B cell (primary cell): ENCODE data around the gene SNRPD1. TPM values are rescaled to one million over a fixed set of nuclear protein-coding genes. Genes with fewer than 3 reads are reported as not detected.

ENCODE experiments used
- ATAC-seq: fragments of 200-7000 bp; cut with Tn5 transposase; one replicate; pipeline ENCODE4 v1.10.0; 2021; ENCODE audit warnings: low read depth, mild to moderate bottlenecking, moderate number of reproducible peaks, moderate library complexity
- CTCF ChIA-PET: fragments of 350-600 bp; sonication (Branson Sonifier 250); formaldehyde crosslinking; loops from one replicate; lab custom pipeline; 2021; ENCODE audit warnings: antibody characterized with exemption, inconsistent platforms; lab: Charles Lee
- POLR2A ChIA-PET: fragments of 350-600 bp; sonication (Branson Sonifier 250); formaldehyde crosslinking; loops from one replicate; lab custom pipeline; 2021; ENCODE audit warnings: antibody characterized with exemption; lab: Charles Lee
- DNase-seq: peaks from one replicate; pipeline ENCODE4 v3.0.0; 2013
- H2AFZ ChIP-seq: 2 replicates; pipeline ENCODE4 v1.6.1; 2012; ENCODE audit warnings: mild to moderate bottlenecking, low read depth, low read length; ENCODE audit not compliant: insufficient read depth, poor library complexity, severe bottlenecking
- H3K27ac ChIP-seq, 2 donors: 1 replicate in 1 of 2; 2 replicates in 1 of 2; pipeline ENCODE4 v1.5.1; 2012 to 2013; ENCODE audit warnings: low read length in 2 of 2, mild to moderate bottlenecking in 2 of 2, moderate library complexity in 1 of 2
- H3K27me3 ChIP-seq, 4 experiments: fragments of 200-600 bp in 1 of 4; sonication (generic) in 1 of 4; replicated peaks in 1 of 4; 1 replicate in 2 of 4; 2 replicates in 2 of 4; pipeline versions ENCODE4 v1.6.1 to v1.7.0; 2013 to 2016; ENCODE audit warnings: low read length in 3 of 4, mild to moderate bottlenecking in 2 of 4, mixed read lengths in 1 of 4, moderate library complexity in 1 of 4; ENCODE audit not compliant: insufficient read depth in 4 of 4, control insufficient read depth in 3 of 4; ENCODE audit errors: control extremely low read depth in 1 of 4
- H3K36me3 ChIP-seq, 2 experiments: replicated peaks in 1 of 2; 1 replicate in 1 of 2; 2 replicates in 1 of 2; pipeline versions ENCODE4 v1.6.1 to v1.7.1; 2013; ENCODE audit warnings: low read length in 1 of 2; ENCODE audit not compliant: insufficient read depth in 2 of 2, control insufficient read depth in 1 of 2; ENCODE audit errors: control extremely low read depth in 1 of 2, extremely low read depth in 1 of 2
- H3K4me1 ChIP-seq, 2 donors: fragments of 200-600 bp in 1 of 2; sonication (generic) in 1 of 2; 1 replicate in 1 of 2; 2 replicates in 1 of 2; pipeline versions ENCODE4 v1.5.1 to v1.6.1; 2013 to 2017; ENCODE audit warnings: low read length in 2 of 2; ENCODE audit not compliant: control insufficient read depth in 2 of 2, insufficient read depth in 2 of 2
- H3K4me2 ChIP-seq: replicated peaks from 2 replicates; pipeline ENCODE3; 2012; ENCODE audit warnings: mild to moderate bottlenecking, low read depth, low read length; ENCODE audit not compliant: poor library complexity, severe bottlenecking
- H3K4me3 ChIP-seq, 5 experiments: fragments of 200-600 bp in 1 of 5; sonication (generic) in 1 of 5; 1 replicate in 3 of 5; 2 replicates in 2 of 5; pipeline versions ENCODE4 v1.5.1 to v1.7.0; 2011 to 2016; ENCODE audit warnings: low read length in 4 of 5, mild to moderate bottlenecking in 4 of 5, low read depth in 2 of 5, control low read depth in 1 of 5, moderate library complexity in 1 of 5; ENCODE audit not compliant: insufficient read depth in 1 of 5; ENCODE audit errors: control extremely low read depth in 1 of 5, extremely low read depth in 1 of 5
- H3K79me2 ChIP-seq: fragments of 200-600 bp; sonication (generic); one replicate; pipeline ENCODE4 v1.6.0; 2016; ENCODE audit warnings: low read length; ENCODE audit not compliant: control insufficient read depth, insufficient read depth
- H3K9ac ChIP-seq: fragments of 200-600 bp; sonication (generic); 2 replicates; pipeline ENCODE4 v1.6.1; 2017; ENCODE audit warnings: mild to moderate bottlenecking, low read length, moderate library complexity
- H3K9me3 ChIP-seq, 3 donors: one replicate each; pipeline versions ENCODE4 v1.6.1 to v1.7.1; 2013; ENCODE audit warnings: low read length in 2 of 3; ENCODE audit not compliant: control insufficient read depth in 2 of 3, insufficient read depth in 1 of 3; ENCODE audit errors: control extremely low read depth in 1 of 3
- H4K20me1 ChIP-seq: 2 replicates; pipeline ENCODE4 v1.6.0; 2012; ENCODE audit warnings: mild to moderate bottlenecking, low read length; ENCODE audit not compliant: insufficient read depth, control insufficient read depth, poor library complexity, severe bottlenecking
- H3K27ac Mint-ChIP-seq: one replicate; pipeline ENCODE4 v1.8.0; 2021; ENCODE audit warnings: mixed read lengths
- H3K27me3 Mint-ChIP-seq: one replicate; pipeline ENCODE4 v1.8.0; 2021; ENCODE audit warnings: mixed read lengths
- H3K4me1 Mint-ChIP-seq: one replicate; pipeline ENCODE4 v1.8.0; 2021; ENCODE audit warnings: mixed read lengths
- H3K4me3 Mint-ChIP-seq: one replicate; pipeline ENCODE4 v1.8.0; 2021; ENCODE audit warnings: mixed read lengths
- H3K9me3 Mint-ChIP-seq: one replicate; pipeline ENCODE4 v1.8.0; 2022; ENCODE audit warnings: mixed read lengths; ENCODE audit not compliant: insufficient read depth
- EZH2 ChIP-seq: IDR thresholded peaks from 2 replicates; pipeline ENCODE4 v1.6.1; 2012; ENCODE audit warnings: borderline replicate concordance, low read depth, mild to moderate bottlenecking, moderate library complexity, low read length; ENCODE audit not compliant: insufficient read depth, poor library complexity, severe bottlenecking
- WGBS: methylation state at CpG from one replicate; pipeline ENCODE4 v1.1.5; 2013; ENCODE audit warnings: missing lambda C conversion rate; ENCODE audit not compliant: insufficient coverage; 5-methylcytosine and 5-hydroxymethylcytosine counted together
- intact Hi-C: fragments of 100-400 bp; cut with micrococcal nuclease; formaldehyde crosslinking; loops from one replicate; pipeline ENCODE4 v1.10.0; 2022
- polyA plus RNA-seq: library from polyadenylated mRNA; depleted of rRNA; stranded (reverse); fragments of >200 nt; gene quantifications from 2 replicates; pipeline ENCODE4 v1.2.3, GENCODE V29; 2012
- total RNA-seq, 2 donors: library from RNA; stranded (reverse); fragments of 120-200 nt in 1 of 2; gene quantifications; 1 replicate in 1 of 2; 2 replicates in 1 of 2; pipeline versions ENCODE4 v1.2.3 to v1.2.4, GENCODE V29; 2013 to 2022
- TF ChIP-seq, protein P1 (sequence below): fragments of 200-600 bp; IDR thresholded peaks from one replicate; pipeline ENCODE4 v1.8.0; 2022; ENCODE audit warnings: antibody characterized with exemption, mild to moderate bottlenecking

SNRPD1 gene
- total and polyA plus RNA-seq, 2 donors (not counting 1 experiment from before 2014, with no cell fraction given), result 3.0 to 23.9 TPM

DNA sequence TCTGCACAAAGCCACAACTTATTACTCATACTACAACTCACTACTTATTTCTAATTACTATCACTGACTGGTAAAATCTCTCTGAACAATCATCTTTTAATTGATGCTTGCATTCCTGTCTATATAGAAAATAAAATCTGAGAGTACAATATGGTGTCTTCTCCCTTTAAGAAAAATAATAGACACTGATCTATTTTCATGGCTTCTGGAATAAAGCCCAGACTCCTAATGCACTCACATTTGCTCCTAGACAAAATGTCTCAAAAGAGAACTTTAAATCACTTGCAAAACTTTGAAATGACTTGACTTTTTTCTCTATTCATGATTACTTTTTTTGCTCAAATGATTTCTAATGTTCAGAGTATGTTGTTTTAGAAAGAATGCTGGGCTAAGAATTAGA is 40.3 kb upstream of the SNRPD1 start:
- no peaks in the 10 kb centered on the region for H3K9me3 ChIP-seq
- no peak for DNase-seq
- peaks cover 10% of the 10 kb centered on the region for H3K79me2 ChIP-seq
- CTCF ChIA-PET, result no interaction called here
- no peaks in the 10 kb centered on the region for H3K27me3 ChIP-seq
- intact Hi-C loops, result no loop called here
- no peak overlapping the region for H3K4me2 ChIP-seq
- H3K27ac Mint-ChIP-seq, result no peak overlapping the region
- H3K27me3 Mint-ChIP-seq, result no peaks in the 10 kb centered on the region
- H3K4me3 Mint-ChIP-seq, result no peak overlapping the region
- no peak overlapping the region for H3K4me3 ChIP-seq
- H3K9ac ChIP-seq, result no peak overlapping the region
- H3K36me3 ChIP-seq, result peaks cover 22 to 54% of the 10 kb centered on the region in 2 experiments
- no peaks in the 10 kb centered on the region for H3K4me1 Mint-ChIP-seq
- no peaks in the 10 kb centered on the region for H3K9me3 Mint-ChIP-seq
- no peak overlapping the region for H3K27ac ChIP-seq
- ATAC-seq, result no peak
- TF ChIP-seq, protein P1, sequence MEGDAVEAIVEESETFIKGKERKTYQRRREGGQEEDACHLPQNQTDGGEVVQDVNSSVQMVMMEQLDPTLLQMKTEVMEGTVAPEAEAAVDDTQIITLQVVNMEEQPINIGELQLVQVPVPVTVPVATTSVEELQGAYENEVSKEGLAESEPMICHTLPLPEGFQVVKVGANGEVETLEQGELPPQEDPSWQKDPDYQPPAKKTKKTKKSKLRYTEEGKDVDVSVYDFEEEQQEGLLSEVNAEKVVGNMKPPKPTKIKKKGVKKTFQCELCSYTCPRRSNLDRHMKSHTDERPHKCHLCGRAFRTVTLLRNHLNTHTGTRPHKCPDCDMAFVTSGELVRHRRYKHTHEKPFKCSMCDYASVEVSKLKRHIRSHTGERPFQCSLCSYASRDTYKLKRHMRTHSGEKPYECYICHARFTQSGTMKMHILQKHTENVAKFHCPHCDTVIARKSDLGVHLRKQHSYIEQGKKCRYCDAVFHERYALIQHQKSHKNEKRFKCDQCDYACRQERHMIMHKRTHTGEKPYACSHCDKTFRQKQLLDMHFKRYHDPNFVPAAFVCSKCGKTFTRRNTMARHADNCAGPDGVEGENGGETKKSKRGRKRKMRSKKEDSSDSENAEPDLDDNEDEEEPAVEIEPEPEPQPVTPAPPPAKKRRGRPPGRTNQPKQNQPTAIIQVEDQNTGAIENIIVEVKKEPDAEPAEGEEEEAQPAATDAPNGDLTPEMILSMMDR, result no peak
- no peak for TF ChIP-seq EZH2
- H2AFZ ChIP-seq, result no peak overlapping the region
- POLR2A ChIA-PET, result no interaction called here
- peaks cover 8% of the 10 kb centered on the region for H4K20me1 ChIP-seq
- no peaks in the 10 kb centered on the region for H3K4me1 ChIP-seq

DNA sequence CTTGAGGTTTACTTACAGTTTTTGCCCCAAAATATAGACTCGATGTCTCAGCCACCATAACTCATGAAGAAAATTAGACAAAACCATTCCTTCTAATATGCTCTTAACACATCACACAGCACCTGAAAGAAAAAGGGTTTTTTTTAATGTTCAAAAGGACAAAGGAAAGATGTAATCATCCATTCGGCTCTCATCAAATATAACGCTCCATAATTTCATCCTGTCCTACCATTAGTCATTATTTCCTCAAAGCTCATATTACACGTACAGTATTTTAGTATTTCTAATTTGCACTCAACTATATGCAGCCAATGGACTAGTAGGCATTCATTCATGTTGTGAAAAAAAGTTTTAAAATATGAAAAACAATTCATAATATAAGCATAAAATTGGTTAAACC is 36.5 kb upstream of the SNRPD1 start:
- POLR2A ChIA-PET, result no interaction called here
- 100% methylated on average over 1 of the region's 4 CpGs for WGBS
- CTCF ChIA-PET, result no interaction called here

More for the DNA sequence above, 36.5 kb upstream of the SNRPD1 start:
- H3K4me3 ChIP-seq, result no peak overlapping the region
- H3K4me1 ChIP-seq, result no peaks in the 10 kb centered on the region
- TF ChIP-seq, protein P1, result no peak
- no peak for TF ChIP-seq EZH2
- peaks cover 23% of the 10 kb centered on the region for H3K79me2 ChIP-seq
- H2AFZ ChIP-seq, result no peak overlapping the region
- Mint-ChIP-seq H3K27ac (no peak overlapping the region), H3K4me1 (no peaks in the 10 kb centered on the region), H3K27me3 (no peaks in the 10 kb centered on the region), H3K4me3 (no peak overlapping the region), H3K9me3 (no peaks in the 10 kb centered on the region)
- H3K4me2 ChIP-seq, result no peak overlapping the region
- ATAC-seq, result no peak
- H3K27ac ChIP-seq, result no peak overlapping the region
- H3K9ac ChIP-seq, result no peak overlapping the region
- peaks cover 17 to 44% of the 10 kb centered on the region in 2 experiments for H3K36me3 ChIP-seq
- no peak for DNase-seq
- H3K27me3 ChIP-seq, result no peaks in the 10 kb centered on the region
- H3K9me3 ChIP-seq, result no peaks in the 10 kb centered on the region
- peaks cover 16% of the 10 kb centered on the region for H4K20me1 ChIP-seq
- intact Hi-C loops, result no loop called here
